BJ (cell line): ENCODE measurements around the gene PPM1B. TPM values are rescaled to one million over a fixed set of nuclear protein-coding genes. Genes with fewer than 3 reads are reported as not detected.

Source experiments
- CTCF ChIA-PET: fragments of 350-600 bp; formaldehyde crosslinking; extraction: SDS; loops from one replicate; lab custom pipeline; 2021; ENCODE audit warnings: antibody characterized with exemption, inconsistent platforms; lab: Yijun Ruan, JAX
- POLR2A ChIA-PET: fragments of 300-600 bp; sonication (Branson Sonifier 250); formaldehyde crosslinking; extraction: SDS; loops from one replicate; lab custom pipeline; 2021; ENCODE audit warnings: antibody characterized with exemption; lab: Charles Lee
- DNase-seq: peaks from one replicate; pipeline ENCODE4 v3.0.0-alpha.2; 2011; ENCODE audit warnings: low read depth
- H3K27me3 ChIP-seq: 2 replicates; pipeline ENCODE4 v1.6.0; 2011; ENCODE audit warnings: low read length; ENCODE audit not compliant: control insufficient read depth, insufficient read depth
- H3K36me3 ChIP-seq: 2 replicates; pipeline ENCODE4 v1.5.1; 2011; ENCODE audit warnings: low read length; ENCODE audit not compliant: control insufficient read depth, insufficient read depth
- H3K4me3 ChIP-seq: 2 replicates; pipeline ENCODE4 v1.5.1; 2011; ENCODE audit warnings: low read depth, mild to moderate bottlenecking, control low read depth, low read length
- polyA plus RNA-seq: library from polyadenylated mRNA; depleted of rRNA; stranded (reverse); fragments of >200 nt; gene quantifications from 2 replicates; pipeline ENCODE4 v1.2.3, GENCODE V29; 2011
- TF ChIP-seq, protein P1 (sequence below): IDR thresholded peaks from 2 replicates; pipeline ENCODE4 v1.5.1; 2011; ENCODE audit warnings: low read depth, mild to moderate bottlenecking, control low read depth, inconsistent platforms, low read length, moderate library complexity; ENCODE audit not compliant: insufficient read depth

The PPM1B gene
- polyA plus RNA-seq, 1 experiment = 8.2 TPM

DNA sequence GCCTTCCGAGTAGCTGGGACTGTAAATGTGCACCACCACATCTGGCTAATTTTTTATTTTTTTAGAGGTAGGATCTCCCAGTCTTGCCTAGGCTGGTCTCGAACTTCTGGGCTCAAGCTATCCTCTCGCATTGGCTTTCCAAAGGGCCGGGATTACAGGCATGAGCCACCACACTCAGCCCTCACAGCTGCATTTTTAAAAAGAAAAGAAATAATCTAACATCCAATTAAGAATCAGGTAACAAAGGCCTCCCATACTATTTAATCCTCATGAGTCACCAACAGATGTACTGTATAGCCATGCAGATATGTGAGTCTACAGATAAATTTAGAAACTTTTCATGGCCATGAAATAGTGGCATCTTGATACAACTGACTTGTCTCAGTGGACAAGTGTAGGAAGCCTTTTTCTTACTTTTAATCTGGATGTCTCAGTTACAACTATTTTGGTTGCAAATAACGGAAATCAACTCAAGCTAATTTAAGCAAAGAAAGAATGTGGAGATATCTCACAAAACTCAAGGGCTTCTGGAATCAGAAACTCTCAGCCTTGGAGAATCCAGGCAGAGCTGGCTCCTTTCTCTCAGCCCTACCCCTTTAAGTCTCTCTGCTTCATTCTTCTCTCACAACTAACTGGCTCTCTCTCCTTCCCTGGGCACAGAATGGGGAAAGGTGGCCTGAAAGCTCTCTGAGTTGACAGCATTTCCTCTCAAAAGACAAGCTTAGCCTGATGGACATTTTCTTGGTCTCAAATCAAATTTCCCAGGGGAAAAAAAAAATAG, 12.8 kb upstream of the PPM1B start:
- Histone ChIP-seq H3K4me3 (no peak overlapping the region), H3K36me3 (no peaks in the 10 kb centered on the region), H3K27me3 (no peaks in the 10 kb centered on the region; the same call in 1 of the 2 replicates)
- CTCF ChIA-PET = no interaction called here
- no peak for DNase-seq
- TF ChIP-seq, protein P1, sequence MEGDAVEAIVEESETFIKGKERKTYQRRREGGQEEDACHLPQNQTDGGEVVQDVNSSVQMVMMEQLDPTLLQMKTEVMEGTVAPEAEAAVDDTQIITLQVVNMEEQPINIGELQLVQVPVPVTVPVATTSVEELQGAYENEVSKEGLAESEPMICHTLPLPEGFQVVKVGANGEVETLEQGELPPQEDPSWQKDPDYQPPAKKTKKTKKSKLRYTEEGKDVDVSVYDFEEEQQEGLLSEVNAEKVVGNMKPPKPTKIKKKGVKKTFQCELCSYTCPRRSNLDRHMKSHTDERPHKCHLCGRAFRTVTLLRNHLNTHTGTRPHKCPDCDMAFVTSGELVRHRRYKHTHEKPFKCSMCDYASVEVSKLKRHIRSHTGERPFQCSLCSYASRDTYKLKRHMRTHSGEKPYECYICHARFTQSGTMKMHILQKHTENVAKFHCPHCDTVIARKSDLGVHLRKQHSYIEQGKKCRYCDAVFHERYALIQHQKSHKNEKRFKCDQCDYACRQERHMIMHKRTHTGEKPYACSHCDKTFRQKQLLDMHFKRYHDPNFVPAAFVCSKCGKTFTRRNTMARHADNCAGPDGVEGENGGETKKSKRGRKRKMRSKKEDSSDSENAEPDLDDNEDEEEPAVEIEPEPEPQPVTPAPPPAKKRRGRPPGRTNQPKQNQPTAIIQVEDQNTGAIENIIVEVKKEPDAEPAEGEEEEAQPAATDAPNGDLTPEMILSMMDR = no peak
- POLR2A ChIA-PET = no interaction called here

DNA sequence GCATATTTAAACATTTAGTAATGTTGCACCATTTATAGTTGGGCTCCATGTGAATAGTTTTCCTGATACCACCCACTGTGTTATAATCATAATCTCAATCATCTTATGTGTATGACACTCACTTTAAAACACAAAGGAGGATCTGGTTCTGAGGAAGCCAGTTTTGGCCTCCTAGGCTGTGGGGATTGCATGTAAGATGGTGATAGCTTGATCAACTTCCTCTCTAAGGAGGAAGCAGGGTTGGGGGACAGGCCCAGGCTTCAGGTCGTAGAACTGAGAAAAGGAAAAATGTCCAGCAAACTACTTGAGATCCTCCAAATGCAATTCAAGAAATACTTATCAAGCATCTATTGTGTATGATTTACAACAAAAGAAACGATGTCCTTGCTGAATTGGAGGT, 4.9 kb upstream of the PPM1B start:
- ChIA-PET CTCF (no interaction called here), POLR2A (no interaction called here)
- no peak for DNase-seq
- TF ChIP-seq, protein P1 = no peak
- no peaks in the 10 kb centered on the region; the same call in 1 of the 2 replicates for H3K27me3 ChIP-seq
- H3K36me3 ChIP-seq = no peaks in the 10 kb centered on the region
- no peak overlapping the region for H3K4me3 ChIP-seq

DNA sequence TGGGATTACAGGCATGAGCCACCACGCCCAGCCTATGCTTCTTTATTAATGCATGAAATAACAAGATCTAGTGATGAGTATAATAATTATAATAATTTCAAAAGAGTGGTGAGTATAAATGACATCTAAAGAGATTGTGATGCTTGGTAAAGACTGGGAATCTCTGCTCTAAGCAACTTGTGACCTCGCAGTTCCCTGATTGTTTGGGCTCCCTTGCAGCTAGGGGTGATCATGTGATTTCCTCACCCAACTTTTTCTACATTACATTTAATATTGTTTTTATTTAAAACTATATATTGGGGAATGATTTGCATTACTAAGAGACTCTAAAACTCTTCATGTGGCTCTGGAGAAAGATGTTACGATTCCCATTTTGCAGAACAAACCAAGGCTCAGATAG, 4.1 kb upstream of the PPM1B start:
- POLR2A ChIA-PET = no interaction called here
- TF ChIP-seq, protein P1 = no peak
- Histone ChIP-seq H3K27me3 (no peaks in the 10 kb centered on the region; the same call in 1 of the 2 replicates), H3K4me3 (no peak overlapping the region), H3K36me3 (no peaks in the 10 kb centered on the region)
- CTCF ChIA-PET = no interaction called here
- no peak for DNase-seq

DNA sequence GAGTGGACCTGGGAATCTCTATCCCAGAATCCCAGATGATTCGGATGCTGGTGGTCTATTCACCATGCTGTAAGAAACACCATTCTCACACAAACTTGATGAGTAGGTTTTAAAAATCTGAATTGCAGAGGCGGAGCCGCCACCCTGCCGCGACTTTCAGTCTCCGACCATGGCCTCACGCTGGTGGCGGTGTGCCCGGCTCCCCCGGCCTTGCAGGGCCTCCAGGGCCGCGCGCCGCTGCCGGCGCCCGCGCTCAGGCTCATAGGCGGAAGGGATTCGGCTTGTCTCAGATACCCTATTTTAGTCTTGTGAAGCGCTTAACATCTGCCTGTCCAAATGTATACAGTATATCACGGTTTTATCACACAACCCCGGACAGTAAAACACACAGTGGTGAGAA, 2.6 kb upstream of the PPM1B start:
- no peaks in the 10 kb centered on the region for H3K36me3 ChIP-seq
- CTCF ChIA-PET = no interaction called here
- no peak overlapping the region for H3K4me3 ChIP-seq
- TF ChIP-seq, protein P1 = no peak
- POLR2A ChIA-PET = no interaction called here
- H3K27me3 ChIP-seq = no peaks in the 10 kb centered on the region
- no peak for DNase-seq

DNA sequence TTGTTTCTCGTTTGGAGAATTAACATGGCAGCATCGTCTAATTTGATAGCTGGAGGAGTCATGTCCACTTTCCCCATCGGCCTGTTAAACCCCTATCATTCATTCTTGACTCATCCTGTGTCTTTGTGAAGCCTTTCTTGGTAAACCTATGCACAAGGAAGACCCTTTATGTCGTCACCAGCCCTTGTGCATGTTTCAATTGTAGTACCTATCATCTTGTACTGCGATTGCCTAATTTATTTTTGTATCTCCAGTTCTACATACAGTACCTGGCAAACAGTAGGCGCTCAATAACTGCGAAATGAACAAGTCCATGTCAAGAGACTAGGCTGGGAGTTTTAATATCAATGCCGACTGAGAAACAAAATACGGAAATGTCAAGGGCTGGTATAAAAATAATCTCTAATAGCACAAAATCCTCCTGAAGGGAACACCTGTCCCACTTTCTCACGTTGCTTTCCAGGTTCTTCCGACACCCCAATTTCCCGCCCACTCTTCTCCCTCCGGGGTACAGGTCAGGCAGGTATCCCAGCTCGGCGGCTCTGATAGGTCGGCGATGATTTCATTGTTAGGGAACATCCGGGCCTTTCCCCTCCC, 1.3 kb upstream of the PPM1B start:
- ChIA-PET POLR2A (no interaction called here), CTCF (no interaction called here)
- H3K27me3 ChIP-seq = no peaks in the 10 kb centered on the region
- H3K4me3 ChIP-seq = peak overlapping the region; percentile 54
- no peaks in the 10 kb centered on the region for H3K36me3 ChIP-seq
- TF ChIP-seq, protein P1 = no peak
- no peak for DNase-seq
